Loucy (cell line): Measurements from ENCODE around the gene PLCH1.

Experiments used
- H2AFZ ChIP-seq: fragments of 200-600 bp; sonication (generic); 2 replicates; pipeline ENCODE4 v1.6.0; 2016; ENCODE audit warnings: antibody characterized with exemption, mild to moderate bottlenecking, low read length, moderate library complexity
- H3F3A ChIP-seq: fragments of 200-600 bp; 2 replicates; pipeline ENCODE4 v1.6.0; 2016; ENCODE audit warnings: antibody characterized with exemption, low read depth, mild to moderate bottlenecking
- H3K27me3 ChIP-seq: fragments of 200-600 bp; sonication (generic); 2 replicates; pipeline ENCODE4 v1.6.1; 2014; ENCODE audit warnings: low read length, mild to moderate bottlenecking; ENCODE audit not compliant: insufficient read depth, poor library complexity, severe bottlenecking
- H3K36me3 ChIP-seq: fragments of 200-600 bp; sonication (generic); 2 replicates; pipeline ENCODE4 v1.6.1; 2016; ENCODE audit warnings: low read length; ENCODE audit not compliant: insufficient read depth
- H3K4me1 ChIP-seq: fragments of 200-600 bp; sonication (generic); 2 replicates; pipeline ENCODE4 v1.5.1; 2014; ENCODE audit warnings: low read length, mild to moderate bottlenecking; ENCODE audit not compliant: insufficient read depth, poor library complexity, severe bottlenecking
- H3K4me2 ChIP-seq: fragments of 200-600 bp; sonication (generic); 2 replicates; pipeline ENCODE4 v1.6.0; 2014; ENCODE audit warnings: antibody characterized with exemption, low read length, low read depth, mild to moderate bottlenecking; ENCODE audit not compliant: poor library complexity, severe bottlenecking
- H3K4me3 ChIP-seq: fragments of 200-600 bp; sonication (generic); 2 replicates; pipeline ENCODE4 v1.5.1; 2014; ENCODE audit warnings: low read length, mild to moderate bottlenecking, mixed read lengths; ENCODE audit not compliant: poor library complexity, severe bottlenecking
- H3K79me2 ChIP-seq: fragments of 200-600 bp; sonication (generic); 2 replicates; pipeline ENCODE4 v1.6.1; 2014; ENCODE audit warnings: low read length; ENCODE audit not compliant: insufficient read depth
- H3K9ac ChIP-seq: fragments of 200-600 bp; sonication (generic); 2 replicates; pipeline ENCODE4 v1.6.0; 2014; ENCODE audit warnings: mild to moderate bottlenecking, low read depth, low read length, moderate library complexity; ENCODE audit not compliant: poor library complexity, severe bottlenecking
- H3K9me2 ChIP-seq: fragments of 200-600 bp; sonication (generic); replicated peaks from 2 replicates; pipeline ENCODE4 v1.6.1; 2016; ENCODE audit warnings: low read depth, low read length, mixed read lengths
- H3K9me3 ChIP-seq: fragments of 200-600 bp; sonication (generic); 2 replicates; pipeline ENCODE4 v1.6.1; 2014; ENCODE audit warnings: mild to moderate bottlenecking, antibody characterized with exemption, low read length, low read depth; ENCODE audit not compliant: insufficient read depth
- H4K20me1 ChIP-seq: fragments of 200-600 bp; sonication (generic); 2 replicates; pipeline ENCODE4 v1.6.0; 2014; ENCODE audit warnings: antibody characterized with exemption, low read length, mild to moderate bottlenecking; ENCODE audit not compliant: insufficient read depth, poor library complexity, severe bottlenecking
- CTCF ChIP-seq: fragments of 200-600 bp; sonication (generic); conservative IDR thresholded peaks from 2 replicates; pipeline ENCODE4 v1.5.1; 2014; ENCODE audit warnings: mild to moderate bottlenecking, antibody characterized with exemption, low read length
- EZH2phosphoT487 ChIP-seq: fragments of 200-600 bp; IDR thresholded peaks from 2 replicates; pipeline ENCODE4 v1.6.1; 2018; ENCODE audit warnings: antibody characterized with exemption, mild to moderate bottlenecking, moderate library complexity, borderline replicate concordance

The PLCH1 gene

GRCh38 chr3:155386919-155387318 lies 358.0 kb downstream of the PLCH1 start:
- no peaks in the 10 kb centered on the region for H3K9me2 ChIP-seq
- H2AFZ ChIP-seq = no peak overlapping the region
- H3K79me2 ChIP-seq = no peaks in the 10 kb centered on the region
- no peaks in the 10 kb centered on the region for H4K20me1 ChIP-seq
- TF ChIP-seq EZH2phosphoT487 (no peak), CTCF (no peak)
- peaks cover 7% of the 10 kb centered on the region for H3K4me1 ChIP-seq
- no peaks in the 10 kb centered on the region for H3K36me3 ChIP-seq
- H3K9ac ChIP-seq = no peak overlapping the region
- H3K4me2 ChIP-seq = no peak overlapping the region
- no peaks in the 10 kb centered on the region for H3K27me3 ChIP-seq
- no peaks in the 10 kb centered on the region for H3F3A ChIP-seq
- no peak overlapping the region for H3K4me3 ChIP-seq
- H3K9me3 ChIP-seq = no peaks in the 10 kb centered on the region

GRCh38 chr3:155385896-155386625 lies 358.8 kb downstream of the PLCH1 start:
- peaks cover 7% of the 10 kb centered on the region for H3K4me1 ChIP-seq
- no peak overlapping the region for H2AFZ ChIP-seq
- H3K9me3 ChIP-seq = no peaks in the 10 kb centered on the region
- H3K4me3 ChIP-seq = no peak overlapping the region
- H3F3A ChIP-seq = no peaks in the 10 kb centered on the region
- H3K4me2 ChIP-seq = no peak overlapping the region
- H3K36me3 ChIP-seq = no peaks in the 10 kb centered on the region
- no peaks in the 10 kb centered on the region for H3K9me2 ChIP-seq
- no peak for TF ChIP-seq EZH2phosphoT487
- TF ChIP-seq CTCF = no peak
- H4K20me1 ChIP-seq = no peaks in the 10 kb centered on the region
- no peak overlapping the region for H3K9ac ChIP-seq
- no peaks in the 10 kb centered on the region for H3K27me3 ChIP-seq
- no peaks in the 10 kb centered on the region for H3K79me2 ChIP-seq

DNA sequence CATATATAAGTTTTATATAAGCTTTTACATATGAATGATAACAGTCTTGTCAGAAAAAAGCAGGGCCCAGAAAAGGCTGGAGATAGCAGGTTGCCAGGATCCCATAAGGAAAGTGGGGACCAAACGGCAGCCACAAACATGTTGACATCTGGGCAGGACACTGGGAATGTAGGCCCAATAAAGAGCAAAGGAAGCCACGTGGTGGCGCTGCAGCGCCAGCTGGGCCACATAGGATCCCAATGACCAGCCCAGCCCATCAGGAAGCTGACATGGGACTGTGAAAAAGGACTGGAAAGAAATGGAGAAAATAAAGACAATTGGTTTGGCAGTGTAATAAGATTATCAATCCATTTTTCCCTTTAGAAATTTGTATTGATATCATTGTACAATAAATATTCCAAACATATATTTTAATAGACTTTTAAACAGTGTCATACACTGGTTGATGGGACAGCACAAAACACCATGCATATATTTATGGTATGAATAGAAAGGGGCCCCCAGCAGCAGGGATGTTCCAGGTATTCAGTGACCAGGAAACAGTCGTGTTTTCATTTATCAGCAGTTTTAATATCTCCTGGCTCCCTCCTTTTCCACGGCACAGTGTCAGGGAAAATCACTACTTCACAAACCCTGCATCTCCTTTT lies 362.4 kb downstream of the PLCH1 start:
- Histone ChIP-seq H3K79me2 (no peaks in the 10 kb centered on the region), H3K9me3 (no peaks in the 10 kb centered on the region), H3K27me3 (no peaks in the 10 kb centered on the region), H3K4me3 (no peak overlapping the region), H3K9ac (no peak overlapping the region), H4K20me1 (no peaks in the 10 kb centered on the region), H3K36me3 (no peaks in the 10 kb centered on the region), H3K4me2 (no peak overlapping the region), H3F3A (no peaks in the 10 kb centered on the region), H2AFZ (no peak overlapping the region), H3K9me2 (no peaks in the 10 kb centered on the region), H3K4me1 (peaks cover 4% of the 10 kb centered on the region)
- peak; percentile 93 for TF ChIP-seq CTCF
- TF ChIP-seq EZH2phosphoT487 = no peak
